GM12892 (cell line): ENCODE data around the gene POLR2L.
A peak's percentile ranks its signal among the peaks of the same experiment; 100 is the strongest.

Source experiments
- DNase-seq: peaks from one replicate; pipeline ENCODE4 v3.0.0; 2011; ENCODE audit not compliant: insufficient read length
- FAIRE-seq: peaks from 2 replicates; lab custom pipeline; 2011; peaks lifted over from hg19 to GRCh38; lab: Jason Lieb, UNC
- POLR2A ChIP-seq: IDR thresholded peaks from 2 replicates; pipeline ENCODE4 v1.6.1; 2011; ENCODE audit warnings: low read depth, low read length, control low read depth
- POLR2AphosphoS5 ChIP-seq: IDR thresholded peaks from 2 replicates; pipeline ENCODE4 v1.6.1; 2011; ENCODE audit warnings: low read depth, low read length, control low read depth
- TAF1 ChIP-seq: IDR thresholded peaks from 2 replicates; pipeline ENCODE4 v1.6.1; 2011; ENCODE audit warnings: low read depth, mild to moderate bottlenecking, control low read depth, low read length, borderline replicate concordance

Gene POLR2L

DNA sequence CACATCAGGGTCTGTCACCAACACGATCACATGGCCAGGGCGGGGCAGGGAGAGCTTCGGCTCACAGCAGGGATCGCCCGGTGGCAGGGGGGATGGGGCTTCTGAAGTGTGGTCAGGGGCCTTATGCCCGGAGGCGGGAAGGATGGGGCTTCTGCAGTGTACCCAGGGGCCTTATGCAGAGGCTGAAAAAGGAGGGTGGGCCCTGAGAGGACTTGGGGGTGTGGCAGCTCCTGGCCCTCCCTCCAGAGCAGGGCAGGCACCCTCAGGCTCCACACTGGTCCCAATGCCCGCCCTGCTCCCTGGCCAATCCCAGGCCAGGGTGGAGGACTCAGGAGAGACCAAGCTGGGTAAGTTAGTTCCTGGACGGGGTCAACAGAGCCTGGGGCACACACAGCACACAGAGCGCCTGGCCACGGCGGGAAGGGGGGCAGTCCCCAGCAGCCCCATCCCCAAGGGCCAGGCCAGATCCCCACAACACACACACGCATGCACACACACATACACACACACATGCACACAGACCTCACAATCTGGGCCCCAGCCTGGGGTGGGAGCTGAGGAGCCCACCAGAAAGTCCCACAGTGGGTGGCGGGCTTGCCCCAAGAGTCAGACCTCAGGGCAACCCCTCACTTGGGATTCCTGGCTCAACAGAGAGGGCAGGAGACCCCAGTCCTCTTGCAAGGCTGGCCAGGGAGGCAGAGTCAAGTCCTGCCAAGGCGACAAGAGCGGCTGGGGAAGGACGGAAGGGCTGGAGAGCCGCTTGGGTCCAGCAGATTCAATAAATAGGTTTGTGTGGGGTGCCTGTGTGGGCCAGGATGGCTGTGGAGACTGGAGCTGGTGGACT lies 51.4 kb downstream of the POLR2L start:
- TF ChIP-seq TAF1 = no peak
- TF ChIP-seq POLR2A = no peak
- TF ChIP-seq POLR2AphosphoS5 = no peak

DNA sequence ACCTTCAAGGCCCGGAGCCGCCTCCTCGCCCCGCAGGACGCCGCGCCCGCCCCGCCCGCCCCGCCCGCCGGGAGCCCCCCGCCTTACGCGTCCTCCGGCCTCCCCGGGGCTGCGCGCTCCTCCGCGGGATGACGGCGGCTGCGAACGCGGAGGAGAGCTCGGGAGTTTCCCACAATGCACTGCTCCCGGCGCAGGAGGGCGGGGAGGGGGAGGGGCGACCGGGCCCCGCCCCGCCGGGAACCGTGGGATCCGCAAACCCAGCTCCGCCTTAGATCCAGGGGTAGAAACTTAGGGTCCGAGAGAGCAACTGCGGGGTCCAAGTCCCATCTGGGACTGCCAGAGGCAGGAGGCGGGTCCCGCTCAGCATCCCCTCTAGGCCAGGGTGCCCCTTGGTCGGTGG lies 52.4 kb downstream of the POLR2L start, which contains the start of gene CEND1:
CEND1 (minus strand) TSS at position 148 of the 400 bp plus-strand sequence. CDS start 1,514 bp downstream, outside the sequence.
- peak; percentile 82 for DNase-seq
- peak; percentile 95 for FAIRE-seq
- TF ChIP-seq POLR2A = no peak
- no peak for TF ChIP-seq TAF1
- no peak for TF ChIP-seq POLR2AphosphoS5

More for the DNA sequence above, 51.4 kb downstream of the POLR2L start:
- no peak for FAIRE-seq
- DNase-seq = no peak
